ENCODE measurements around the gene ANKRD28.
A peak's percentile ranks its signal among the peaks of the same experiment; 100 is the strongest.

GRCh38 chr3:15673536-15673935 lies 124.2 kb downstream of the ANKRD28 start:
- TF ChIP-seq POLR2AphosphoS5 (IDR thresholded peaks at IDR 0.05) (peak; percentile 68), POLR2A (IDR thresholded peaks at IDR 0.05) (no peak)
- TF ChIP-seq, protein P1, sequence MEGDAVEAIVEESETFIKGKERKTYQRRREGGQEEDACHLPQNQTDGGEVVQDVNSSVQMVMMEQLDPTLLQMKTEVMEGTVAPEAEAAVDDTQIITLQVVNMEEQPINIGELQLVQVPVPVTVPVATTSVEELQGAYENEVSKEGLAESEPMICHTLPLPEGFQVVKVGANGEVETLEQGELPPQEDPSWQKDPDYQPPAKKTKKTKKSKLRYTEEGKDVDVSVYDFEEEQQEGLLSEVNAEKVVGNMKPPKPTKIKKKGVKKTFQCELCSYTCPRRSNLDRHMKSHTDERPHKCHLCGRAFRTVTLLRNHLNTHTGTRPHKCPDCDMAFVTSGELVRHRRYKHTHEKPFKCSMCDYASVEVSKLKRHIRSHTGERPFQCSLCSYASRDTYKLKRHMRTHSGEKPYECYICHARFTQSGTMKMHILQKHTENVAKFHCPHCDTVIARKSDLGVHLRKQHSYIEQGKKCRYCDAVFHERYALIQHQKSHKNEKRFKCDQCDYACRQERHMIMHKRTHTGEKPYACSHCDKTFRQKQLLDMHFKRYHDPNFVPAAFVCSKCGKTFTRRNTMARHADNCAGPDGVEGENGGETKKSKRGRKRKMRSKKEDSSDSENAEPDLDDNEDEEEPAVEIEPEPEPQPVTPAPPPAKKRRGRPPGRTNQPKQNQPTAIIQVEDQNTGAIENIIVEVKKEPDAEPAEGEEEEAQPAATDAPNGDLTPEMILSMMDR (IDR thresholded peaks at IDR 0.05), result no peak

Data from prostate gland (tissue), 2 donors.